Neutrophil (primary cell): Measurements from ENCODE around the gene DENND6A.

ENCODE experiments used
- H3K27ac ChIP-seq: fragments of 200-600 bp; sonication (generic); 2 replicates; pipeline ENCODE4 v1.5.1; 2016; ENCODE audit warnings: mild to moderate bottlenecking, moderate library complexity
- H3K27me3 ChIP-seq: fragments of 200-600 bp; sonication (generic); 2 replicates; pipeline ENCODE4 v1.6.0; 2016; ENCODE audit warnings: mild to moderate bottlenecking
- H3K36me3 ChIP-seq: fragments of 200-600 bp; sonication (generic); 2 replicates; pipeline ENCODE4 v1.5.1; 2017
- H3K4me1 ChIP-seq, 2 experiments: fragments of 200-600 bp in 1 of 2; sonication (generic) in 1 of 2; 1 replicate in 1 of 2; 2 replicates in 1 of 2; pipeline versions ENCODE4 v1.5.1 to v1.6.1; 2013 to 2016; ENCODE audit warnings: low read depth in 1 of 2, low read length in 1 of 2, mild to moderate bottlenecking in 1 of 2, moderate library complexity in 1 of 2; ENCODE audit not compliant: control insufficient read depth in 1 of 2, insufficient read depth in 1 of 2
- H3K4me3 ChIP-seq, 2 experiments: fragments of 200-600 bp in 1 of 2; sonication (generic) in 1 of 2; 1 replicate in 1 of 2; 2 replicates in 1 of 2; pipeline ENCODE4 v1.5.1; 2013 to 2016; ENCODE audit warnings: low read depth in 1 of 2, low read length in 1 of 2, mild to moderate bottlenecking in 1 of 2, moderate library complexity in 1 of 2
- H3K9me3 ChIP-seq: fragments of 200-600 bp; sonication (generic); 2 replicates; pipeline ENCODE4 v1.5.1; 2016
- CTCF ChIP-seq: fragments of 200-600 bp; sonication (generic); IDR thresholded peaks from 2 replicates; pipeline ENCODE4 v1.5.1; 2016; ENCODE audit warnings: antibody characterized with exemption

DENND6A gene

DNA sequence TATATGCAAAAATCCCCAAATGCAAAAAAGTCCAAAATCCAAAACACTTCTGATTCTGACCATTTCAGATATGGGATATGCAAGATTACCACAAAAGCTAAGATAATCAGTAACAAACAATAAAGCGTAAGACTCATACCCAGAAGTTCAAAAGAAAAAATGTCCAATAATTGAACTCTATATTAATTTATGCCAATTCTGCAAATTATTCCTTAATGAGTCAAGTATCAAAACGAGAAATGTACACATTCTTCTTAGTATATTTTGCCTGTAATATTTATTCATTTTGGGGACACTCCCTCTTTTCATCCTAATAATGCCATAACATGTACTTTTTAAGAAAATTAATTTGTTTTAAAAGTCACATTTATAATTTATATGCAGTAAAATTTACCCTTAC lies 37.1 kb downstream of the DENND6A start:
- Histone ChIP-seq H3K9me3 (no peaks in the 10 kb centered on the region), H3K4me1 (no peaks in the 10 kb centered on the region), H3K27ac (no peak overlapping the region), H3K27me3 (no peaks in the 10 kb centered on the region), H3K36me3 (peaks cover 79% of the 10 kb centered on the region), H3K4me3 (no peak overlapping the region)
- TF ChIP-seq CTCF, result no peak

DNA sequence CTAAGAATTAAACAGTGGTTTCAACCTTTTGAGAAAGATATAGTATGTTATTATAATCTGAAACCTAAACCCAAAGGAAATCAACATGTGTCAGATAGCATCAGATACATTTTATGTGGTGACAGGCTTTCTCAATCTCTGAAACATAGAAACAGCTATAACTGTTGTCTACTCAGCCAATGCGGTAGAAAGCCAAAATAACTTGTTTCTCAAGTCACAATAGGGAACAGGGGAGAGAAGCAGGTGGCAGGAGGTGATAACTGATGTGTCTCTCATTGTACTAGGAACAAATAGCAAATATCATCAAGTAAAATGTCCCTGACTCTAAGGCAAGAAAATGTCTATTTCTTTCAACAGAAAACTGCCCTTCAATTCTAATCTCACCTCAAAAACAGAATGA lies 38.6 kb downstream of the DENND6A start:
- Histone ChIP-seq H3K4me3 (no peak overlapping the region), H3K27me3 (no peaks in the 10 kb centered on the region), H3K36me3 (peaks cover 67% of the 10 kb centered on the region), H3K27ac (no peak overlapping the region), H3K4me1 (no peaks in the 10 kb centered on the region), H3K9me3 (no peaks in the 10 kb centered on the region)
- no peak for TF ChIP-seq CTCF

- H3K36me3 ChIP-seq, result peaks cover 52% of the 10 kb centered on the region
- no peaks in the 10 kb centered on the region for H3K4me1 ChIP-seq
- H3K9me3 ChIP-seq, result no peaks in the 10 kb centered on the region
- TF ChIP-seq CTCF, result no peak
- no peak overlapping the region for H3K4me3 ChIP-seq
- H3K27ac ChIP-seq, result no peak overlapping the region
- H3K27me3 ChIP-seq, result no peaks in the 10 kb centered on the region
These were observed 40.7 kb downstream of the DENND6A start for GRCh38 chr3:57652203-57652602.

- Histone ChIP-seq H3K36me3 (peaks cover 53% of the 10 kb centered on the region), H3K4me3 (no peak overlapping the region), H3K27me3 (no peaks in the 10 kb centered on the region), H3K4me1 (no peaks in the 10 kb centered on the region), H3K9me3 (no peaks in the 10 kb centered on the region), H3K27ac (no peak overlapping the region)
- no peak for TF ChIP-seq CTCF
These were observed 45.5 kb downstream of the DENND6A start for GRCh38 chr3:57647292-57647940.

GRCh38 chr3:57646723-57647122 lies 46.2 kb downstream of the DENND6A start:
- no peaks in the 10 kb centered on the region for H3K27me3 ChIP-seq
- no peaks in the 10 kb centered on the region for H3K4me1 ChIP-seq
- H3K9me3 ChIP-seq, result no peaks in the 10 kb centered on the region
- peaks cover 55% of the 10 kb centered on the region for H3K36me3 ChIP-seq
- no peak overlapping the region for H3K4me3 ChIP-seq
- TF ChIP-seq CTCF, result no peak
- H3K27ac ChIP-seq, result no peak overlapping the region

DNA sequence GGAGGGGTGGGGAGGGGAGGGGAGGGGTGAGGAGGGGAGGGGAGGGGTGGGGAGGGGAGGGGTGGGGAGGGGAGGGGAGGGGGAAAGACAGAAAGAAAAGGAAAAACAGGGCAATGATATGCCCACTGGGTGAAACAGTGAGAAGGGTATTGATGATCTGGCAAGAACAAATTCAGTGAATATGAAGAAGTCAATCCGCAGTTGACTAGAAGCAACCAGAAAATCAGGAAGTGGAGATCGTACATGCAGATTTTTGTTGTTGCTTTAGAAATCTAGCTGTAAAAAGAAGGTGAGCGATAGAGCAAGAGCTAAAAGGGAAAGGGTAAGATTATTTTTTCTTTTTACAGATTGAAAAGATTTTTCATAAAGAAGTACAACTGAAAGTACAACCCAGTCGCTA lies 48.1 kb downstream of the DENND6A start:
- Histone ChIP-seq H3K4me1 (no peaks in the 10 kb centered on the region), H3K4me3 (no peak overlapping the region), H3K27ac (no peak overlapping the region), H3K27me3 (no peaks in the 10 kb centered on the region), H3K9me3 (no peaks in the 10 kb centered on the region), H3K36me3 (peaks cover 66% of the 10 kb centered on the region)
- TF ChIP-seq CTCF, result no peak
